Measurements from ENCODE around the gene AXDND1.

The AXDND1 gene

DNA sequence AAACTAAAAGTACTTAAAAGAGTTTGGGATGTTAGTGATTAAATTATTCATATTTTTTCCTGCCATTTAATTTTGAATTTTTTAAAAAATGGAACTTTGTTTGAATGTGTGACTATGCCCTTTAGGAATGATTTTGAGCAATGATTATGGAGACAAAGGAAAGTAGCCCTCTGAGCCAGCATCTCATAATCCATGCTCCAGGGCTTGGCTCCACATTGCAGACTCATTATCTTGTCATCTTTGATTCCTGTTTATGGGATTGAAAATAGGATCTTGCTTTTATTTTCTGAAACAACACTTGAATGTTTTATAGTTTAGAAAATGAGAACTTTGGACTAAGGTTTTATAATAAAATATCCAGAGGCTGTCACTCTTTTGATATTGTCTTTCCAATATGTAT, 14.5 kb downstream of the AXDND1 start:
- no peak for ATAC-seq
- TF ChIP-seq TCF4 (CRISPR knock-in tag; IDR thresholded peaks at IDR 0.05; ENCODE audit: borderline replicate concordance): no peak
- no peak for TF ChIP-seq SNAI2 (CRISPR knock-in tag; IDR thresholded peaks at IDR 0.05)
- TF ChIP-seq, protein P1, sequence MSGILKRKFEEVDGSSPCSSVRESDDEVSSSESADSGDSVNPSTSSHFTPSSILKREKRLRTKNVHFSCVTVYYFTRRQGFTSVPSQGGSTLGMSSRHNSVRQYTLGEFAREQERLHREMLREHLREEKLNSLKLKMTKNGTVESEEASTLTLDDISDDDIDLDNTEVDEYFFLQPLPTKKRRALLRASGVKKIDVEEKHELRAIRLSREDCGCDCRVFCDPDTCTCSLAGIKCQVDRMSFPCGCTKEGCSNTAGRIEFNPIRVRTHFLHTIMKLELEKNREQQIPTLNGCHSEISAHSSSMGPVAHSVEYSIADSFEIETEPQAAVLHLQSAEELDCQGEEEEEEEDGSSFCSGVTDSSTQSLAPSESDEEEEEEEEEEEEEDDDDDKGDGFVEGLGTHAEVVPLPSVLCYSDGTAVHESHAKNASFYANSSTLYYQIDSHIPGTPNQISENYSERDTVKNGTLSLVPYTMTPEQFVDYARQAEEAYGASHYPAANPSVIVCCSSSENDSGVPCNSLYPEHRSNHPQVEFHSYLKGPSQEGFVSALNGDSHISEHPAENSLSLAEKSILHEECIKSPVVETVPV (CRISPR knock-in tag; IDR thresholded peaks at IDR 0.05): no peak
- no peak for TF ChIP-seq ZC3H10 (CRISPR knock-in tag; IDR thresholded peaks at IDR 0.05)
- no peak for TF ChIP-seq ARNTL (CRISPR knock-in tag; IDR thresholded peaks at IDR 0.05; ENCODE audit: borderline replicate concordance, low read depth)
- TF ChIP-seq TOX (CRISPR knock-in tag; IDR thresholded peaks at IDR 0.05; ENCODE audit: borderline replicate concordance): no peak
- TF ChIP-seq CSDC2 (CRISPR knock-in tag; IDR thresholded peaks at IDR 0.05): no peak
- TF ChIP-seq, protein P2, sequence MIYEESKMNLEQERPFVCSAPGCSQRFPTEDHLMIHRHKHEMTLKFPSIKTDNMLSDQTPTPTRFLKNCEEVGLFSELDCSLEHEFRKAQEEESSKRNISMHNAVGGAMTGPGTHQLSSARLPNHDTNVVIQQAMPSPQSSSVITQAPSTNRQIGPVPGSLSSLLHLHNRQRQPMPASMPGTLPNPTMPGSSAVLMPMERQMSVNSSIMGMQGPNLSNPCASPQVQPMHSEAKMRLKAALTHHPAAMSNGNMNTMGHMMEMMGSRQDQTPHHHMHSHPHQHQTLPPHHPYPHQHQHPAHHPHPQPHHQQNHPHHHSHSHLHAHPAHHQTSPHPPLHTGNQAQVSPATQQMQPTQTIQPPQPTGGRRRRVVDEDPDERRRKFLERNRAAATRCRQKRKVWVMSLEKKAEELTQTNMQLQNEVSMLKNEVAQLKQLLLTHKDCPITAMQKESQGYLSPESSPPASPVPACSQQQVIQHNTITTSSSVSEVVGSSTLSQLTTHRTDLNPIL (CRISPR knock-in tag; IDR thresholded peaks at IDR 0.05; ENCODE audit: low read depth): no peak
- TF ChIP-seq ZFP3 (CRISPR knock-in tag; IDR thresholded peaks at IDR 0.05): no peak
- no peak for TF ChIP-seq RARB (CRISPR knock-in tag; IDR thresholded peaks at IDR 0.05)
- TF ChIP-seq ZNF70 (CRISPR knock-in tag; IDR thresholded peaks at IDR 0.05): no peak
- no peak for TF ChIP-seq ZNF565 (CRISPR knock-in tag; conservative IDR thresholded peaks at IDR 0.05; ENCODE audit: low read depth)
- no peak for TF ChIP-seq PPARA (CRISPR knock-in tag; IDR thresholded peaks at IDR 0.05; ENCODE audit: borderline replicate concordance)
- TF ChIP-seq, protein P3, sequence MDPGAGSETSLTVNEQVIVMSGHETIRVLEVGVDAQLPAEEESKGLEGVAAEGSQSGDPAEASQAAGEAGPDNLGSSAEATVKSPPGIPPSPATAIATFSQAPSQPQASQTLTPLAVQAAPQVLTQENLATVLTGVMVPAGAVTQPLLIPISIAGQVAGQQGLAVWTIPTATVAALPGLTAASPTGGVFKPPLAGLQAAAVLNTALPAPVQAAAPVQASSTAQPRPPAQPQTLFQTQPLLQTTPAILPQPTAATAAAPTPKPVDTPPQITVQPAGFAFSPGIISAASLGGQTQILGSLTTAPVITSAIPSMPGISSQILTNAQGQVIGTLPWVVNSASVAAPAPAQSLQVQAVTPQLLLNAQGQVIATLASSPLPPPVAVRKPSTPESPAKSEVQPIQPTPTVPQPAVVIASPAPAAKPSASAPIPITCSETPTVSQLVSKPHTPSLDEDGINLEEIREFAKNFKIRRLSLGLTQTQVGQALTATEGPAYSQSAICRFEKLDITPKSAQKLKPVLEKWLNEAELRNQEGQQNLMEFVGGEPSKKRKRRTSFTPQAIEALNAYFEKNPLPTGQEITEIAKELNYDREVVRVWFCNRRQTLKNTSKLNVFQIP (CRISPR knock-in tag; IDR thresholded peaks at IDR 0.05; ENCODE audit: borderline replicate concordance, low read depth): no peak
- no peak for TF ChIP-seq ZFP30 (CRISPR knock-in tag; IDR thresholded peaks at IDR 0.05)
- TF ChIP-seq ISL1 (CRISPR knock-in tag; IDR thresholded peaks at IDR 0.05): no peak
- TF ChIP-seq, protein P4, sequence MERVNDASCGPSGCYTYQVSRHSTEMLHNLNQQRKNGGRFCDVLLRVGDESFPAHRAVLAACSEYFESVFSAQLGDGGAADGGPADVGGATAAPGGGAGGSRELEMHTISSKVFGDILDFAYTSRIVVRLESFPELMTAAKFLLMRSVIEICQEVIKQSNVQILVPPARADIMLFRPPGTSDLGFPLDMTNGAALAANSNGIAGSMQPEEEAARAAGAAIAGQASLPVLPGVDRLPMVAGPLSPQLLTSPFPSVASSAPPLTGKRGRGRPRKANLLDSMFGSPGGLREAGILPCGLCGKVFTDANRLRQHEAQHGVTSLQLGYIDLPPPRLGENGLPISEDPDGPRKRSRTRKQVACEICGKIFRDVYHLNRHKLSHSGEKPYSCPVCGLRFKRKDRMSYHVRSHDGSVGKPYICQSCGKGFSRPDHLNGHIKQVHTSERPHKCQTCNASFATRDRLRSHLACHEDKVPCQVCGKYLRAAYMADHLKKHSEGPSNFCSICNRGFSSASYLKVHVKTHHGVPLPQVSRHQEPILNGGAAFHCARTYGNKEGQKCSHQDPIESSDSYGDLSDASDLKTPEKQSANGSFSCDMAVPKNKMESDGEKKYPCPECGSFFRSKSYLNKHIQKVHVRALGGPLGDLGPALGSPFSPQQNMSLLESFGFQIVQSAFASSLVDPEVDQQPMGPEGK (CRISPR knock-in tag; IDR thresholded peaks at IDR 0.05; ENCODE audit: borderline replicate concordance): no peak
- TF ChIP-seq GLIS3 (CRISPR knock-in tag; IDR thresholded peaks at IDR 0.05): no peak
- no peak for TF ChIP-seq ESRRG (CRISPR knock-in tag; IDR thresholded peaks at IDR 0.05)
- TF ChIP-seq OSR1 (CRISPR knock-in tag; IDR thresholded peaks at IDR 0.05): no peak

DNA sequence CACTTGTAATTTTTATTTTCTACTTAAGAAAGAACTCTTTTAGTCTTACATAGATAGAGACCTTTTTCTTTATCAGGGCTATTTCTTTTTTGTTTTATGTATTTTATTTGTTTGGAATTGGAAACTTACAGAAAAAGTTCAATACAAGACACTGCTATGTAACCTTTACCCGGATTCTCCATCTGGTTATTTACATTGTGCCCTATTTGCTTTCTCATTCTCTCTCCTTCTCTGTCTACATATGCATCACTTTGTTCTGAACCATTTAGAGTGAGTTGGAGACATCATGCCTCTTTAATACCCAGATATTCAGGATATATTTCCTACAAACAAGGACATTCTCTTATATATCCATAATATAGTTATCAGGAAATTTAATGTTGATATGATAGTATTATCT, 18.3 kb downstream of the AXDND1 start:
- ATAC-seq: no peak
- TF ChIP-seq, protein P5, sequence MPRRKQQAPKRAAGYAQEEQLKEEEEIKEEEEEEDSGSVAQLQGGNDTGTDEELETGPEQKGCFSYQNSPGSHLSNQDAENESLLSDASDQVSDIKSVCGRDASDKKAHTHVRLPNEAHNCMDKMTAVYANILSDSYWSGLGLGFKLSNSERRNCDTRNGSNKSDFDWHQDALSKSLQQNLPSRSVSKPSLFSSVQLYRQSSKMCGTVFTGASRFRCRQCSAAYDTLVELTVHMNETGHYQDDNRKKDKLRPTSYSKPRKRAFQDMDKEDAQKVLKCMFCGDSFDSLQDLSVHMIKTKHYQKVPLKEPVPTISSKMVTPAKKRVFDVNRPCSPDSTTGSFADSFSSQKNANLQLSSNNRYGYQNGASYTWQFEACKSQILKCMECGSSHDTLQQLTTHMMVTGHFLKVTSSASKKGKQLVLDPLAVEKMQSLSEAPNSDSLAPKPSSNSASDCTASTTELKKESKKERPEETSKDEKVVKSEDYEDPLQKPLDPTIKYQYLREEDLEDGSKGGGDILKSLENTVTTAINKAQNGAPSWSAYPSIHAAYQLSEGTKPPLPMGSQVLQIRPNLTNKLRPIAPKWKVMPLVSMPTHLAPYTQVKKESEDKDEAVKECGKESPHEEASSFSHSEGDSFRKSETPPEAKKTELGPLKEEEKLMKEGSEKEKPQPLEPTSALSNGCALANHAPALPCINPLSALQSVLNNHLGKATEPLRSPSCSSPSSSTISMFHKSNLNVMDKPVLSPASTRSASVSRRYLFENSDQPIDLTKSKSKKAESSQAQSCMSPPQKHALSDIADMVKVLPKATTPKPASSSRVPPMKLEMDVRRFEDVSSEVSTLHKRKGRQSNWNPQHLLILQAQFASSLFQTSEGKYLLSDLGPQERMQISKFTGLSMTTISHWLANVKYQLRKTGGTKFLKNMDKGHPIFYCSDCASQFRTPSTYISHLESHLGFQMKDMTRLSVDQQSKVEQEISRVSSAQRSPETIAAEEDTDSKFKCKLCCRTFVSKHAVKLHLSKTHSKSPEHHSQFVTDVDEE (CRISPR knock-in tag; IDR thresholded peaks at IDR 0.05): no peak
- no peak for TF ChIP-seq ZFP30 (CRISPR knock-in tag; IDR thresholded peaks at IDR 0.05)
- TF ChIP-seq, protein P3 (CRISPR knock-in tag; IDR thresholded peaks at IDR 0.05; ENCODE audit: borderline replicate concordance, low read depth): no peak
- TF ChIP-seq, protein P2 (CRISPR knock-in tag; IDR thresholded peaks at IDR 0.05; ENCODE audit: low read depth): no peak
- TF ChIP-seq, protein P4 (CRISPR knock-in tag; IDR thresholded peaks at IDR 0.05; ENCODE audit: borderline replicate concordance): no peak
- TF ChIP-seq CSDC2 (CRISPR knock-in tag; IDR thresholded peaks at IDR 0.05): no peak
- TF ChIP-seq OSR1 (CRISPR knock-in tag; IDR thresholded peaks at IDR 0.05): no peak

Data from SK-N-SH treated with all-trans-retinoic acid at 6 μM for 48 hours (cell line).